Right renal cortex interstitium (tissue), 3 donors: ENCODE results near the gene CAPN7. TPM values are rescaled to one million over a fixed set of nuclear protein-coding genes. Genes with fewer than 3 reads are reported as not detected.

Experiments
- DNase-seq, 3 donors: peaks; one replicate each; pipeline ENCODE4 v3.0.0-alpha.2; 2013; ENCODE audit warnings: low read depth in 3 of 3, low spot score in 2 of 3
- polyA plus RNA-seq, 3 donors: library from polyadenylated mRNA; unstranded; fragments of 120-200 nt; gene quantifications; one replicate each; pipeline ENCODE4 v1.2.1, GENCODE V29; 2013; ENCODE audit not compliant: insufficient read length in 3 of 3

CAPN7 gene
- polyA plus RNA-seq, 3 donors, result 46.6 to 48.6 (median 47.5) TPM

GRCh38 chr3:15241341-15241740, 35.3 kb downstream of the CAPN7 start:
- DNase-seq, result no peak

- DNase-seq, result no peak
Observed at GRCh38 chr3:15243822-15244482, 37.9 kb downstream of the CAPN7 start.

- no peak for DNase-seq
Observed at GRCh38 chr3:15246186-15246585, 40.1 kb downstream of the CAPN7 start.

- DNase-seq, result no peak
Observed at GRCh38 chr3:15253023-15253697, 47.1 kb downstream of the CAPN7 start.

- no peak for DNase-seq
Observed at GRCh38 chr3:15255215-15255614, 49.2 kb downstream of the CAPN7 start.

- no peak for DNase-seq
Observed at GRCh38 chr3:15256861-15257341, 50.9 kb downstream of the CAPN7 start.

GRCh38 chr3:15258720-15259119, 52.7 kb downstream of the CAPN7 start:
- DNase-seq, result no peak

- no peak for DNase-seq
Observed at GRCh38 chr3:15260531-15260930, 54.5 kb downstream of the CAPN7 start.

- no peak for DNase-seq
Observed at GRCh38 chr3:15261274-15261673, 55.2 kb downstream of the CAPN7 start.

GRCh38 chr3:15262021-15262420, 56.0 kb downstream of the CAPN7 start:
- DNase-seq, result no peak

GRCh38 chr3:15263120-15263519, 57.1 kb downstream of the CAPN7 start:
- DNase-seq, result no peak

GRCh38 chr3:15263926-15264325, 57.9 kb downstream of the CAPN7 start:
- no peak for DNase-seq

GRCh38 chr3:15264486-15264885, 58.4 kb downstream of the CAPN7 start:
- DNase-seq, result no peak

GRCh38 chr3:15265655-15266509, 59.8 kb downstream of the CAPN7 start:
- no peak for DNase-seq

GRCh38 chr3:15266510-15267376, 60.7 kb downstream of the CAPN7 start:
- DNase-seq, result no peak

- no peak for DNase-seq
Observed at GRCh38 chr3:15267502-15267901, 61.5 kb downstream of the CAPN7 start.

GRCh38 chr3:15268033-15268631, 62.1 kb downstream of the CAPN7 start:
- peak; percentile 63 to 74 (median 65) for DNase-seq

- no peak for DNase-seq
Observed at GRCh38 chr3:15269091-15269989, 63.3 kb downstream of the CAPN7 start.

GRCh38 chr3:15271030-15271429, 65.0 kb downstream of the CAPN7 start:
- no peak for DNase-seq
